Transverse colon (tissue), 4 donors: ENCODE measurements around the gene BICRA. TPM values are rescaled to one million over a fixed set of nuclear protein-coding genes. Genes with fewer than 3 reads are reported as not detected.
A peak's percentile ranks its signal among the peaks of the same experiment; 100 is the strongest.

ENCODE experiments used
- DNase-seq: peaks from one replicate; pipeline ENCODE4 v3.0.0-alpha.2; 2019
- H3K27ac ChIP-seq, 4 donors: fragments of 200-600 bp; sonication (generic); 2 replicates each; pipeline ENCODE4 v1.5.1; 2016 to 2018; ENCODE audit warnings: inconsistent platforms in 4 of 4
- H3K27me3 ChIP-seq: fragments of 200-600 bp; sonication (generic); 2 replicates; pipeline ENCODE4 v1.5.1; 2017; ENCODE audit warnings: inconsistent platforms
- H3K36me3 ChIP-seq, 4 donors: fragments of 200-600 bp; sonication (generic); 2 replicates each; pipeline ENCODE4 v1.5.1; 2017 to 2019; ENCODE audit warnings: inconsistent platforms in 4 of 4
- H3K4me1 ChIP-seq, 4 donors: fragments of 200-600 bp; sonication (generic); 2 replicates each; pipeline ENCODE4 v1.5.1; 2017 to 2020; ENCODE audit warnings: inconsistent platforms in 4 of 4
- H3K4me3 ChIP-seq, 4 donors: fragments of 200-600 bp; sonication (generic); 1 replicate in 1 of 4; 2 replicates in 3 of 4; pipeline versions ENCODE4 v1.5.1 to v1.6.1; 2017 to 2019; ENCODE audit warnings: inconsistent platforms in 4 of 4
- H3K9me3 ChIP-seq, 2 donors: fragments of 200-600 bp; sonication (generic); 2 replicates each; pipeline ENCODE4 v1.5.1; 2017 to 2019; ENCODE audit warnings: inconsistent platforms in 2 of 2
- EP300 ChIP-seq: sonication (generic); formaldehyde crosslinking; IDR thresholded peaks from one replicate; pipeline ENCODE4 v1.6.1; 2017; ENCODE audit warnings: antibody characterized with exemption, low read depth
- POLR2A ChIP-seq: fragments of 450-650 bp; IDR thresholded peaks from one replicate; pipeline ENCODE4 v1.6.1; 2016; ENCODE audit warnings: antibody characterized with exemption, mild to moderate bottlenecking, moderate library complexity
- POLR2AphosphoS5 ChIP-seq, 3 donors: sonication (generic); formaldehyde crosslinking; IDR thresholded peaks; one replicate each; pipeline ENCODE4 v1.6.1; 2016; ENCODE audit warnings: antibody characterized with exemption in 3 of 3
- WGBS, 2 donors: methylation state at CpG; one replicate each; pipeline ENCODE4 v1.1.5; 2018; ENCODE audit warnings: low coverage in 1 of 2; 5-methylcytosine and 5-hydroxymethylcytosine counted together
- in situ Hi-C, 4 donors: fragments of 200-750 bp; cut with MboI; loops; one replicate each; pipeline versions ENCODE4 v1.15.0 to v1.15.1; 2017; ENCODE audit warnings: low sequenced_read_pairs in 3 of 4, low pct_ligation_motif_present in 1 of 4, low pct_unique_long_range_greater_than_20kb in 1 of 4
- intact Hi-C: fragments of 100-400 bp; cut with DNase I; formaldehyde crosslinking; loops from one replicate; pipeline ENCODE4 v1.15.1; 2023; ENCODE audit warnings: low total_unique reads
- total RNA-seq, 4 donors: library from RNA; depleted of rRNA; stranded (reverse); fragments of >200 nt; gene quantifications; one replicate each; pipeline ENCODE4 v1.1.0, GENCODE V29; 2016
- TF ChIP-seq, protein P1 (sequence below), 5 experiments: fragments of 200-600 bp in 3 of 5; fragments of 450-650 bp in 2 of 5; sonication (generic) in 3 of 5; IDR thresholded peaks; 1 replicate in 2 of 5; 2 replicates in 3 of 5; pipeline ENCODE4 v1.5.1; 2016 to 2017; ENCODE audit warnings: antibody characterized with exemption in 5 of 5, inconsistent platforms in 3 of 5, mild to moderate bottlenecking in 2 of 5, moderate library complexity in 1 of 5

Gene BICRA
- total RNA-seq, 4 donors from 2014 or later: 11.6 to 30.3 (median 13.2) TPM

DNA sequence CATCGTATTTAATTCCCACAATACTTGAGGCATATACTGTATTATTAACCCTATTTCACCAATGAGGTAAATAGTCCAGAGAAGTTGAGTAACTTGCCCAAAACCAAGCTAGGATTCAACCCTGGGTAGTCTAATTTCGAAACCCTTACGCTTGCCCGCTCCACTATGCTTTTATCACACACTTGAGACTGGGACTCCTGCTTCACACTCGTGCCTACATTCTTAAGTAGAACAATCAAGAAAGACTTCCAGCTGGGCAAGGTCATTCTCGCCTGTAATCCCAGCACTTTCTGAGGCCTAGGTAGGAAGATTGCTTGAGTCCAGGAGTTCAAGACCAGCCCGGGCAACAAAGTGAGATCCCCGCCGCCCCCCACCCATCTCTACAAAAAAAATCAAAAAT, 39.6 kb upstream of the BICRA start:
- Histone ChIP-seq H3K27ac (no peak overlapping the region), H3K27me3 (no peaks in the 10 kb centered on the region), H3K36me3 (no peaks in the 10 kb centered on the region), H3K4me3 (no peak overlapping the region), H3K9me3 (no peaks in the 10 kb centered on the region), H3K4me1 (peaks cover 0 to 14% (median 3%) of the 10 kb centered on the region in 4 donors)
- no peak for DNase-seq
- 88 to 89% methylated on average over 8 to 9 of the region's 9 CpGs for WGBS, 2 donors
- intact Hi-C loops: no loop called here
- in situ Hi-C loops: no loop called here
- TF ChIP-seq POLR2AphosphoS5 (IDR thresholded peaks at IDR 0.05) (no peak), EP300 (no peak), POLR2A (no peak)
- TF ChIP-seq, protein P1, sequence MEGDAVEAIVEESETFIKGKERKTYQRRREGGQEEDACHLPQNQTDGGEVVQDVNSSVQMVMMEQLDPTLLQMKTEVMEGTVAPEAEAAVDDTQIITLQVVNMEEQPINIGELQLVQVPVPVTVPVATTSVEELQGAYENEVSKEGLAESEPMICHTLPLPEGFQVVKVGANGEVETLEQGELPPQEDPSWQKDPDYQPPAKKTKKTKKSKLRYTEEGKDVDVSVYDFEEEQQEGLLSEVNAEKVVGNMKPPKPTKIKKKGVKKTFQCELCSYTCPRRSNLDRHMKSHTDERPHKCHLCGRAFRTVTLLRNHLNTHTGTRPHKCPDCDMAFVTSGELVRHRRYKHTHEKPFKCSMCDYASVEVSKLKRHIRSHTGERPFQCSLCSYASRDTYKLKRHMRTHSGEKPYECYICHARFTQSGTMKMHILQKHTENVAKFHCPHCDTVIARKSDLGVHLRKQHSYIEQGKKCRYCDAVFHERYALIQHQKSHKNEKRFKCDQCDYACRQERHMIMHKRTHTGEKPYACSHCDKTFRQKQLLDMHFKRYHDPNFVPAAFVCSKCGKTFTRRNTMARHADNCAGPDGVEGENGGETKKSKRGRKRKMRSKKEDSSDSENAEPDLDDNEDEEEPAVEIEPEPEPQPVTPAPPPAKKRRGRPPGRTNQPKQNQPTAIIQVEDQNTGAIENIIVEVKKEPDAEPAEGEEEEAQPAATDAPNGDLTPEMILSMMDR (IDR thresholded peaks at IDR 0.05): no peak

GRCh38 chr19:47572635-47573034, 36.3 kb upstream of the BICRA start:
- no peak overlapping the region for H3K27ac ChIP-seq
- in situ Hi-C loops (no loop called here), intact Hi-C loops (no loop called here)
- no peaks in the 10 kb centered on the region for H3K27me3 ChIP-seq
- TF ChIP-seq POLR2A (no peak), POLR2AphosphoS5 (IDR thresholded peaks at IDR 0.05) (no peak), EP300 (no peak)
- TF ChIP-seq, protein P1 (IDR thresholded peaks at IDR 0.05): no peak
- WGBS, 2 donors: 78 to 80% methylated on average over 11 to 22 of the region's 22 CpGs
- H3K9me3 ChIP-seq: no peaks in the 10 kb centered on the region
- DNase-seq: no peak
- H3K4me3 ChIP-seq: peak overlapping the region in 2 of 4 donors; percentile 24 to 39
- H3K4me1 ChIP-seq: peaks cover 0 to 8% (median 3%) of the 10 kb centered on the region in 4 donors
- H3K36me3 ChIP-seq: no peaks in the 10 kb centered on the region

DNA sequence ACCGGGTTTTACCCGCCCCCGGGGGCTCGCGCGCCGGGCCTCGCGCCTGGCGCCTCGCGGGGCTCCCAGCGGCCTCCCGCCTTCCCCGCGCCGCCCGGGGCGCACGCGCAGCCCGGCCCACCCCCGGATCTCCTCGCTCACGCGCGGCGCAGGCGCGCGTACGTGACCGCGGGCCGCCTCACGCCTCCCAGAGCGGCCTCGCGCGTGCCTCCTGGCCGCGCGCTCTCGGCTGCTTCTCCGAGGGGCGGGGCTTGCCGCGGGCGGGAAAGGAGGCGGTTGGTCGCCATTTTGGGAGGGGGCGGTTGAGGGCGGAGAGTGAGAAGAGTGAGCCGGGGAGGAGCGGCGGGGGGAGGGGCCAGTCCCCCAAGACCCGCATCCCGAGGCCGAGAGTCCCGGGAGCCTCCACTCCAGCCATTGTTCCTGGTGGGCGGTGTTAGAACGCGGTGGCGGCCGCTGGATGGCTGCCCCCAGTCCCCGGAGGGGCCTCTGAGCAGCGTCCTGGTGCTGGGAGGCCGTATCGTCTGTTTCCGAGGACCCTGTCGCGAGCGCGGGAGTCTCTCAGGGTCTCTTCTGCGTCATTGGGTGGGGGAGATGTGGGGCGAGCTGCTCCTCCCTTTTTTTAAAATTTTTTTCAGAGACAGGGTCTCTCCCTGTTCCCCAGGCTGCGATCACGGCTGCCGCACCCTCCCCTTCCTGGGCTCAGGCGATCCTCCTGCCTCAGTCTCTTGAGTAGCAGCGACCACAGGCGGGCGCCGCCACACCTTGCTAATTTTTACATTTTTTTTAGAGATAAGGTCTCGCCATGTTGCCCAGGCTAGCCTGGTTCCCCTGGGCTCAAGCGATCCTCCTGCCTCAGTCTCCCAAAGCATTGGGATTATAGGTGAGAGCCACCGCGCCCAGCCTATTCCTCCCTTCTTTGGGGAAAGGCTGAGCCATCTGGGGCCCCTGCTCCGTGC, 35.6 kb upstream of the BICRA start, which contains the start of gene ZNF541:
Gene ZNF541 (minus strand): TSS at position 78 of the 956 bp plus-strand sequence. CDS start 17,292 bp downstream, outside the sequence.
- intact Hi-C loops: no loop called here
- H3K4me3 ChIP-seq: peak within 1 kb of the TSS in 3 of 4 donors; percentile 11 to 39 (median 24)
- no peaks in the 10 kb centered on the region for H3K27me3 ChIP-seq
- H3K4me1 ChIP-seq: peaks cover 0 to 8% (median 3%) of the 10 kb centered on the region in 4 donors
- in situ Hi-C loops: no loop called here
- H3K36me3 ChIP-seq: no peaks in the 10 kb centered on the region
- WGBS, 2 donors: 20 to 52% methylated on average over 1 to 89 of the region's 89 CpGs
- peak; percentile 61 for DNase-seq
- TF ChIP-seq POLR2A (no peak), POLR2AphosphoS5 (IDR thresholded peaks at IDR 0.05) (no peak), EP300 (no peak)
- TF ChIP-seq, protein P1 (IDR thresholded peaks at IDR 0.05): no peak
- H3K9me3 ChIP-seq: no peaks in the 10 kb centered on the region
- H3K27ac ChIP-seq: peak within 1 kb of the TSS in 1 of 4 donors; percentile 10

GRCh38 chr19:47580397-47580796, 28.5 kb upstream of the BICRA start:
- Histone ChIP-seq H3K36me3 (no peaks in the 10 kb centered on the region), H3K9me3 (no peaks in the 10 kb centered on the region), H3K27me3 (no peaks in the 10 kb centered on the region), H3K4me1 (no peaks in the 10 kb centered on the region), H3K4me3 (no peak overlapping the region), H3K27ac (no peak overlapping the region)
- intact Hi-C loops (no loop called here), in situ Hi-C loops (no loop called here)
- no peak for DNase-seq
- TF ChIP-seq POLR2AphosphoS5 (IDR thresholded peaks at IDR 0.05) (no peak), POLR2A (no peak)
- WGBS, 2 donors: 92 to 93% methylated on average over 3 of the region's 3 CpGs
